ENCODE measurements around the gene GPR61. TPM values are rescaled to one million over a fixed set of nuclear protein-coding genes. Genes with fewer than 3 reads are reported as not detected.

Gene GPR61
- polyA plus RNA-seq, 1 donor (not counting 4 experiments of a cell fraction or from before 2014, with no cell fraction given) = not detected

- H3K36me3 ChIP-seq (ENCODE audit: control insufficient read depth in 2 of 2, extremely low read depth in 1 of 2, insufficient read depth in 2 of 2, low read length in 2 of 2) = peaks cover 8 to 12% of the 10 kb centered on the region in 2 experiments
- no peaks in the 10 kb centered on the region for H4K20me1 ChIP-seq (ENCODE audit: control insufficient read depth, extremely low read depth, insufficient read depth, low read length)
- no peak for DNase-seq (ENCODE audit: low read depth, low spot score)
- no peak overlapping the region for H2AFZ ChIP-seq (ENCODE audit: control insufficient read depth, low read length)
- no peaks in the 10 kb centered on the region for H3K9me3 ChIP-seq (ENCODE audit: control insufficient read depth, low read depth, low read length)
- no peak overlapping the region for H3K9ac ChIP-seq (ENCODE audit: control insufficient read depth, extremely low read depth, insufficient read depth, low read length)
- no peaks in the 10 kb centered on the region for H3K9me1 ChIP-seq (ENCODE audit: control insufficient read depth, extremely low read depth, insufficient read depth, low read length)
- TF ChIP-seq CTCF (optimal IDR thresholded peaks at IDR 0.05 in 1 of 3, IDR thresholded peaks at IDR 0.05 in 1 of 3, conservative IDR thresholded peaks at IDR 0.05 in 1 of 3; ENCODE audit: extremely low read depth in 1 of 3, insufficient read depth in 2 of 3, low read length in 3 of 3) = no peak
- TF ChIP-seq EZH2 (IDR thresholded peaks at IDR 0.05; ENCODE audit: low read length) = no peak
- peaks cover 16% of the 10 kb centered on the region for H3K4me1 ChIP-seq (ENCODE audit: control insufficient read depth, extremely low read depth, insufficient read depth, low read length)
- dilution Hi-C loops (cut with MboI; ENCODE audit: extremely low pct_ligation_motif_present, low sequenced_read_pairs) = no loop called here
- peak overlapping the region; percentile 15 for H3K4me2 ChIP-seq (ENCODE audit: control insufficient read depth, extremely low read depth, insufficient read depth, low read depth, low read length)
- FAIRE-seq = no peak
- H3K79me2 ChIP-seq (ENCODE audit: control insufficient read depth, insufficient read depth, low read length) = peaks cover 7% of the 10 kb centered on the region
- H3K4me3 ChIP-seq (ENCODE audit: control insufficient read depth in 2 of 3, extremely low read depth in 1 of 3, insufficient read depth in 2 of 3, low read depth in 1 of 3, low read length in 3 of 3) = no peak overlapping the region
- H3K27me3 ChIP-seq (ENCODE audit: control insufficient read depth, extremely low read depth, insufficient read depth, low read length) = no peaks in the 10 kb centered on the region
- H3K27ac ChIP-seq (ENCODE audit: control insufficient read depth, insufficient read depth, low read length) = no peak overlapping the region
These were observed 40.6 kb upstream of the GPR61 start for GRCh38 chr1:109499081-109499480.

DNA sequence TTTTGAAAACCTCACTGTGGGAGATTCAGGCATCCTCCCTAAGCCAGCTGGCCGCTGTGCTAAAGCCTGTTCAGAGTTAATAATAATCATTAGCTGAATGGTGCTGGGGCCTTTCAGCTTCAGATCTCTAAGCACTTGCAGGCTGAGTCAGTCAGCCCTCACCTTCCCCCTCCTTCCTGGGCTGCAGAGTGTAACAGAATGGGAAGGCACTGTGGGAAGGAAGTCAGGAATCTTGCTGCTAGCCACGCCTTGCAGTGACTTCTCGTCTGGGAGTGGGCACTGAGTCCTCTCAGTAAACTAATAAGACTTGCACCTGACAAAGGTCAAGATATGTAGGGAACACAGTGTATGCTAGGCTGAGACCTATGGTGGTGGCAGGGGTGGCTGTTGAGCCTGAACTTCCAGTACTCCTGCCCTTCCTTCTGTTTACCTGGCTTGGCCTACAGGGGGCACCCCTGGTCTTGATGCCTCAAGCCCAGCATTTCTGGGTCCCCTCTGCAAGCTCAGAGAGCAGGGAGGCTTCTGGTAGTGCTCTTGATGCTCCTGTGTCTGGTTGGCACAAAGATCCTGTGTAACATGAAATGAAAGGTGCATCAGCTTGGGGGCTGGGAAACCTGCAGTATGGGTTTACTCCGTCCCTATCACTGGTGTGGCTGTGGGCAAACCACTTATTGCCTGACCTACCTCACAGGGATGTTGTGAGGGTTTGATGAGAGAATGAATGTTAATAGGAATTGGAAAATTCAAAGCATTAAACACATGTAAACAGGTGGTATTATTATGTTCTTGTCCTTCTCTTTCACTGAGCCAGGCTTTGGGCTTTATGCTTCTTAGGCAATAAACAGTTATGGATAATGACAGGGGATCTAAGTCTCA lies 39.8 kb upstream of the GPR61 start:
- Histone ChIP-seq H3K27me3 (ENCODE audit: control insufficient read depth, extremely low read depth, insufficient read depth, low read length) (no peaks in the 10 kb centered on the region), H3K27ac (ENCODE audit: control insufficient read depth, insufficient read depth, low read length) (peak overlapping the region; percentile 27), H3K9me3 (ENCODE audit: control insufficient read depth, low read depth, low read length) (no peaks in the 10 kb centered on the region), H3K9ac (ENCODE audit: control insufficient read depth, extremely low read depth, insufficient read depth, low read length) (no peak overlapping the region), H3K79me2 (ENCODE audit: control insufficient read depth, insufficient read depth, low read length) (peaks cover 7% of the 10 kb centered on the region), H2AFZ (ENCODE audit: control insufficient read depth, low read length) (peak overlapping the region; percentile 40), H3K36me3 (ENCODE audit: control insufficient read depth in 2 of 2, extremely low read depth in 1 of 2, insufficient read depth in 2 of 2, low read length in 2 of 2) (peaks cover 8 to 12% of the 10 kb centered on the region in 2 experiments), H3K4me3 (ENCODE audit: control insufficient read depth in 2 of 3, extremely low read depth in 1 of 3, insufficient read depth in 2 of 3, low read depth in 1 of 3, low read length in 3 of 3) (no peak overlapping the region), H3K4me2 (ENCODE audit: control insufficient read depth, extremely low read depth, insufficient read depth, low read depth, low read length) (peak overlapping the region; percentile 63), H3K9me1 (ENCODE audit: control insufficient read depth, extremely low read depth, insufficient read depth, low read length) (no peaks in the 10 kb centered on the region), H3K4me1 (ENCODE audit: control insufficient read depth, extremely low read depth, insufficient read depth, low read length) (peaks cover 16% of the 10 kb centered on the region), H4K20me1 (ENCODE audit: control insufficient read depth, extremely low read depth, insufficient read depth, low read length) (no peaks in the 10 kb centered on the region)
- peak; percentile 39 for FAIRE-seq
- dilution Hi-C loops (cut with MboI; ENCODE audit: extremely low pct_ligation_motif_present, low sequenced_read_pairs) = no loop called here
- TF ChIP-seq EZH2 (IDR thresholded peaks at IDR 0.05; ENCODE audit: low read length) (no peak), CTCF (optimal IDR thresholded peaks at IDR 0.05 in 1 of 3, IDR thresholded peaks at IDR 0.05 in 1 of 3, conservative IDR thresholded peaks at IDR 0.05 in 1 of 3; ENCODE audit: extremely low read depth in 1 of 3, insufficient read depth in 2 of 3, low read length in 3 of 3) (peak; percentile 73 to 84 (median 79))
- DNase-seq (ENCODE audit: low read depth, low spot score) = peak; percentile 55

Measured in keratinocyte (primary cell).